GM12878 (cell line): ENCODE measurements around the gene BMP2K. TPM values are rescaled to one million over a fixed set of nuclear protein-coding genes. Genes with fewer than 3 reads are reported as not detected.
"Not testable (repeated sequence)": the region's sequence is repeated elsewhere in the genome, so short reads cannot be mapped to it uniquely, and the experiment has no call there.

Experiments used
- ATAC-seq: fragments of 200-7000 bp; cut with Tn5 transposase; 3 replicates; pipeline ENCODE4 v1.9.1; 2020; ENCODE audit warnings: mild to moderate bottlenecking, moderate library complexity
- BruUV-seq: library from RNA; stranded (reverse); fragments of 400-500 nt; replicated peaks from 2 replicates; lab custom pipeline; 2021; lab: Mats Ljungman, UMichigan
- CTCF ChIA-PET: fragments of 300-600 bp; sonication (Branson Sonifier 250); formaldehyde crosslinking; extraction: SDS; loops from one replicate; lab custom pipeline; 2021; ENCODE audit warnings: inconsistent platforms; lab: Yijun Ruan, JAX
- POLR2A ChIA-PET: fragments of 350-600 bp; formaldehyde crosslinking; extraction: SDS; loops from one replicate; lab custom pipeline; 2021; ENCODE audit warnings: inconsistent platforms; lab: Charles Lee
- RAD21 ChIA-PET: fragments of 300-600 bp; sonication (Branson Sonifier 250); formaldehyde crosslinking; loops from one replicate; lab custom pipeline; 2023; ENCODE audit warnings: antibody characterized with exemption; ENCODE audit not compliant: unreplicated experiment; lab: Charles Lee
- SMC1A ChIA-PET: fragments of 300-600 bp; sonication (Branson Sonifier 250); formaldehyde crosslinking; loops from one replicate; lab custom pipeline; 2023; ENCODE audit not compliant: unreplicated experiment, uncharacterized antibody; lab: Charles Lee
- DNase-seq: peaks from one replicate; pipeline ENCODE4 v3.0.0-alpha.2; 2011; ENCODE audit warnings: low read depth, low spot score
- FAIRE-seq: peaks from 3 replicates; lab custom pipeline; 2011; peaks lifted over from hg19 to GRCh38; lab: Jason Lieb, UNC
- H2AFZ ChIP-seq: 2 replicates; pipeline ENCODE4 v1.6.0; 2011; ENCODE audit warnings: low read depth, low read length, control low read depth; ENCODE audit not compliant: control insufficient read depth
- H3K27ac ChIP-seq: 2 replicates; pipeline ENCODE4 v1.5.1; 2011; ENCODE audit warnings: control low read depth; ENCODE audit not compliant: control insufficient read depth, insufficient read depth
- H3K27me3 ChIP-seq, 2 experiments: replicated peaks in 1 of 2; 2 replicates each; pipeline versions ENCODE4 v1.6.0 to v1.6.1; 2011; ENCODE audit warnings: low read length in 1 of 2; ENCODE audit not compliant: control insufficient read depth in 2 of 2, insufficient read depth in 2 of 2
- H3K36me3 ChIP-seq, 2 experiments: 2 replicates each; pipeline ENCODE4 v1.5.1; 2011; ENCODE audit warnings: low read length in 1 of 2; ENCODE audit not compliant: control insufficient read depth in 2 of 2, insufficient read depth in 2 of 2
- H3K4me1 ChIP-seq: 2 replicates; pipeline ENCODE4 v1.6.1; 2011; ENCODE audit warnings: mild to moderate bottlenecking, low read length, moderate library complexity, mixed read lengths; ENCODE audit not compliant: control insufficient read depth, insufficient read depth
- H3K4me2 ChIP-seq: 2 replicates; pipeline ENCODE4 v1.6.0; 2011; ENCODE audit warnings: control low read depth; ENCODE audit not compliant: control insufficient read depth, insufficient read depth
- H3K4me3 ChIP-seq: fragments of 200-600 bp; sonication (generic); 2 replicates; pipeline ENCODE4 v1.5.1; 2016
- H3K79me2 ChIP-seq: 2 replicates; pipeline ENCODE4 v1.6.0; 2011; ENCODE audit warnings: low read length; ENCODE audit not compliant: control insufficient read depth, insufficient read depth
- H3K9ac ChIP-seq: 2 replicates; pipeline ENCODE4 v1.8.0; 2011; ENCODE audit warnings: low read length, control low read depth, mixed read lengths; ENCODE audit not compliant: control insufficient read depth, insufficient read depth
- H3K9me3 ChIP-seq: replicated peaks from 3 replicates; pipeline ENCODE4 v1.5.1; 2011; ENCODE audit warnings: mild to moderate bottlenecking, low read length; ENCODE audit not compliant: control insufficient read depth, insufficient read depth
- H4K20me1 ChIP-seq: 2 replicates; pipeline ENCODE4 v1.6.0; 2011; ENCODE audit not compliant: control insufficient read depth, insufficient read depth
- ATF2 ChIP-seq: IDR thresholded peaks from 2 replicates; pipeline ENCODE4 v1.6.1; 2012; ENCODE audit warnings: low read length, inconsistent platforms
- ATF7 ChIP-seq: fragments of 450-650 bp; IDR thresholded peaks from 2 replicates; pipeline ENCODE4 v1.6.1; 2016; ENCODE audit warnings: low read depth, mild to moderate bottlenecking
- BCL11A ChIP-seq: IDR thresholded peaks from 2 replicates; pipeline ENCODE4 v1.6.1; 2011; ENCODE audit warnings: low read depth, low read length
- CBX5 ChIP-seq: sonication (generic); IDR thresholded peaks from 2 replicates; pipeline ENCODE4 v1.6.1; 2016; ENCODE audit warnings: low read depth, moderate library complexity, mild to moderate bottlenecking, inconsistent platforms
- CHD2 ChIP-seq: IDR thresholded peaks from 2 replicates; pipeline ENCODE4 v1.6.1; 2011; ENCODE audit warnings: low read depth, low read length, improper control_type of control experiment, borderline replicate concordance
- CREB1 ChIP-seq: IDR thresholded peaks from 2 replicates; pipeline ENCODE4 v1.6.1; 2012; ENCODE audit warnings: low read depth, mild to moderate bottlenecking, inconsistent platforms
- DPF2 ChIP-seq: fragments of 450-650 bp; IDR thresholded peaks from 2 replicates; pipeline ENCODE4 v1.6.1; 2017; ENCODE audit warnings: mild to moderate bottlenecking
- IKZF2 ChIP-seq, 2 experiments: fragments of 450-650 bp; IDR thresholded peaks; 2 replicates each; pipeline ENCODE4 v1.6.1; 2017; ENCODE audit warnings: mild to moderate bottlenecking in 2 of 2, moderate library complexity in 2 of 2
- MTA3 ChIP-seq: IDR thresholded peaks from 2 replicates; pipeline ENCODE4 v1.6.1; 2012; ENCODE audit warnings: low read length, inconsistent platforms, borderline replicate concordance
- NFIC ChIP-seq: IDR thresholded peaks from 2 replicates; pipeline ENCODE4 v1.6.1; 2012; ENCODE audit warnings: low read depth, mild to moderate bottlenecking, inconsistent platforms, low read length, moderate library complexity
- RAD51 ChIP-seq: fragments of 450-650 bp; IDR thresholded peaks from 2 replicates; pipeline ENCODE4 v1.6.1; 2016; ENCODE audit warnings: moderate library complexity, mild to moderate bottlenecking, inconsistent platforms
- RELB ChIP-seq: fragments of 450-650 bp; IDR thresholded peaks from 2 replicates; pipeline ENCODE4 v1.6.1; 2017; ENCODE audit warnings: low read depth, mild to moderate bottlenecking, moderate library complexity
- RUNX3 ChIP-seq: IDR thresholded peaks from 2 replicates; pipeline ENCODE4 v1.6.1; 2012; ENCODE audit warnings: low read length, inconsistent platforms
- SREBF2 ChIP-seq: IDR thresholded peaks from 2 replicates; pipeline ENCODE4 v1.6.1; 2012; ENCODE audit warnings: mild to moderate bottlenecking, low read length
- ZNF24 ChIP-seq: fragments of 450-650 bp; IDR thresholded peaks from 2 replicates; pipeline ENCODE4 v1.6.1; 2017; ENCODE audit warnings: antibody characterized with exemption, mild to moderate bottlenecking
- WGBS: methylation state at CpG from one replicate; pipeline ENCODE4 v1.1.6; 2016; ENCODE audit warnings: low lambda C conversion rate; ENCODE audit not compliant: insufficient replicate concordance, insufficient coverage; ENCODE audit errors: missing lambda C conversion rate; 5-methylcytosine and 5-hydroxymethylcytosine counted together
- in situ Hi-C: fragments of 300-500 bp; cut with MboI; formaldehyde crosslinking; loops from 9 replicates; pipeline ENCODE4 v1.14.3; 2018; ENCODE audit warnings: mixed read lengths
- intact Hi-C: fragments of 100-400 bp; cut with micrococcal nuclease; formaldehyde crosslinking; loops from one replicate; pipeline ENCODE4 v1.14.2; 2022; ENCODE audit not compliant: unreplicated experiment
- polyA plus RNA-seq, 11 experiments: library from polyadenylated mRNA; depleted of rRNA in 4 of 11; unstranded in 6 of 11; stranded (reverse) in 5 of 11; fragments of >200 nt; fragmentation: Nextera tagmentation in 4 of 11; fragmentation: Illumina TruSeq in 1 of 11; extraction: Ambion mirVana in 4 of 11; extraction: Trizol in 1 of 11; gene quantifications; 1 replicate in 1 of 11; 2 replicates in 10 of 11; pipeline versions ENCODE4 v1.2.1 to v1.2.3, GENCODE V29; 2011 to 2016; ENCODE audit warnings: inconsistent platforms in 2 of 11, missing spikeins in 2 of 11, low read depth in 1 of 11
- total RNA-seq, 4 experiments: library from RNA; depleted of rRNA in 3 of 4; stranded (reverse); fragments of >200 nt in 3 of 4; fragmentation: Illumina TruSeq in 1 of 4; extraction: Trizol in 1 of 4; gene quantifications; 2 replicates each; pipeline versions ENCODE4 v1.2.1 to v1.2.3, GENCODE V29; 2013 to 2021

BMP2K gene
- total and polyA plus RNA-seq, 10 of the 15 experiments (the other 5 are each of a cell fraction or from before 2014, with no cell fraction given) = 3.3 to 84.6 (median 24.8) TPM

- H3K36me3 ChIP-seq, H3K27ac ChIP-seq, H3K4me2 ChIP-seq, DNase-seq, H4K20me1 ChIP-seq, H3K4me3 ChIP-seq, in situ Hi-C loops, RAD21 ChIA-PET, H2AFZ ChIP-seq, H3K79me2 ChIP-seq, H3K27me3 ChIP-seq, FAIRE-seq, ATAC-seq, BruUV-seq, intact Hi-C loops, H3K9ac ChIP-seq, H3K4me1 ChIP-seq, H3K9me3 ChIP-seq: not testable (repeated sequence)
- POLR2A ChIA-PET = interaction anchor here (1.0 kb wide), 1 partner anchor 89 kb away, joined by 3 read pairs; no protein-coding TSS in a partner anchor
- 99% methylated on average over 4 of the region's 4 CpGs for WGBS
- CTCF ChIA-PET = interaction anchor here (1.2 to 2.5 kb wide), 4 partner anchors 10 to 248 kb away, joined by 3 to 7 read pairs (median 4); no protein-coding TSS in a partner anchor
- SMC1A ChIA-PET = interaction anchor here (0.8 to 1.8 kb wide), 9 partner anchors 8 to 199 kb away, joined by 3 to 4 read pairs (median 3); no protein-coding TSS in a partner anchor
Measured at GRCh38 chr4:78840286-78840685, 64.1 kb downstream of the BMP2K start.

- ChIA-PET CTCF (interaction anchor here (0.6 to 1.3 kb wide), 5 partner anchors 9 to 233 kb away, joined by 3 to 5 read pairs (median 3); no protein-coding TSS in a partner anchor), POLR2A (interaction anchor here (0.9 kb wide), 1 partner anchor 63 kb away, joined by 3 read pairs; no protein-coding TSS in a partner anchor), RAD21 (interaction anchor here (0.9 to 2.0 kb wide), 5 partner anchors 9 to 232 kb away, joined by 3 to 7 read pairs (median 4); no protein-coding TSS in a partner anchor)
- no peaks in the 10 kb centered on the region for H3K79me2 ChIP-seq
- H3K27me3 ChIP-seq = no peaks in the 10 kb centered on the region
- FAIRE-seq (peak; percentile 66), DNase-seq (peak; percentile 5), ATAC-seq (peak; percentile 92)
- intact Hi-C loops = no loop called here
- no TSS peak for BruUV-seq
- H2AFZ ChIP-seq = no peak overlapping the region
- H4K20me1 ChIP-seq = no peaks in the 10 kb centered on the region
- no peaks in the 10 kb centered on the region; a peak in 1 of 4 replicates for H3K36me3 ChIP-seq
- in situ Hi-C loops = no loop called here
- H3K9me3 ChIP-seq = no peaks in the 10 kb centered on the region
- peak overlapping the region; percentile 52; the same call in 1 of the 2 replicates for H3K4me2 ChIP-seq
- H3K9ac ChIP-seq = no peak overlapping the region
- H3K27ac ChIP-seq = no peak overlapping the region
- H3K4me1 ChIP-seq = no peaks in the 10 kb centered on the region; the same call in 1 of the 2 replicates
- 4% methylated on average over 2 of the region's 2 CpGs for WGBS
- TF ChIP-seq NFIC (peak; percentile 28; the same call in 1 of the 2 replicates), IKZF2 (IDR thresholded peaks at IDR 0.05) (peak in 1 of 2 experiments; percentile 33; a peak in 2 of 4 replicates), ZNF24 (0 out of 2 replicates have a peak, but pooled peaks have one; percentile 5), CHD2 (no peak), ATF7 (0 out of 2 replicates have a peak, but pooled peaks have one; percentile 39), DPF2 (no peak), CBX5 (no peak), SREBF2 (no peak), ATF2 (no peak), MTA3 (no peak), RELB (0 out of 2 replicates have a peak, but pooled peaks have one; percentile 45), RUNX3 (peak; percentile 60), CREB1 (peak; percentile 51), RAD51 (0 out of 2 replicates have a peak, but pooled peaks have one; percentile 22), BCL11A (no peak)
- TF ChIP-seq, all 136 proteins: peak for 8
- no peak overlapping the region; the same call in 1 of the 2 replicates for H3K4me3 ChIP-seq
- SMC1A ChIA-PET = interaction anchor here (0.6 to 4.7 kb wide), 14 partner anchors 9 to 233 kb away, joined by 3 to 28 read pairs (median 4); no protein-coding TSS in a partner anchor
Measured at GRCh38 chr4:78845472-78845871, 69.3 kb downstream of the BMP2K start.
